ENCODE results near the gene ARHGEF16. TPM values are rescaled to one million over a fixed set of nuclear protein-coding genes. Genes with fewer than 3 reads are reported as not detected.

The ARHGEF16 gene
- total and polyA plus RNA-seq, 8 donors = 14.6 to 149 (median 39.2) TPM

DNA sequence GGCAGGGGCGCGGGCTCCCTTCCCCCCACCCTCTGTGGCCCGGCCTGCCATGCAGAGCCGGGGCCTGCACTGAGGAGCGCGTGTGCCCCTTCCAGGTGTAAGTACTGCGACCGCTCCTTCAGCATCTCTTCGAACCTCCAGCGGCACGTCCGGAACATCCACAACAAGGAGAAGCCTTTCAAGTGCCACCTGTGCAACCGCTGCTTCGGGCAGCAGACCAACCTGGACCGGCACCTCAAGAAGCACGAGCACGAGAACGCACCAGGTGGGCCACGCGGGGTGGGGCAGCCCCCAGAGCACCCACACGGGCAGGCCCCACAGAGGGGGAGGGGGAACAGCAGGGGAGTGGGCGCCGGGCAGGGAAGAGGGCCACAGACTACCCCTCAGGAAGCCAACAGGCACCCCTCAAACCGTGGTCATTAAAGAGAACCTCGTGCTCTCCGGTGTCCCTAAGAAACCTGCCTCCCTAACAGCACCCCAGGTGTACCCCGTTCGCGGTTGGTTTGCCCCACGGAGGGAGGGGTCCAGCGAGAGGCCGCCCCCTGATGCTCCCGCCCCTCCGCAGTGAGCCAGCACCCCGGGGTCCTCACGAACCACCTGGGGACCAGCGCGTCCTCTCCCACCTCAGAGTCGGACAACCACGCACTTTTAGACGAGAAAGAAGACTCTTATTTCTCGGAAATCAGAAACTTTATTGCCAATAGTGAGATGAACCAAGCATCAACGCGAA is 28.8 kb upstream of the ARHGEF16 start:
- TF ChIP-seq POLR2A (IDR thresholded peaks at IDR 0.05) (no peak), POLR2AphosphoS5 (IDR thresholded peaks at IDR 0.05) (no peak), CTCF (IDR thresholded peaks at IDR 0.05) (no peak), EP300 (IDR thresholded peaks at IDR 0.05) (no peak)
- DNase-seq = no peak
- no peak overlapping the region for H3K4me3 ChIP-seq
- intact Hi-C loops (cut with DNase I; ENCODE audit: low total_unique reads) = loop anchor here (5.0 kb wide), 1 partner anchor 413 kb away; no protein-coding TSS in a partner anchor
- H3K4me1 ChIP-seq = peaks cover 38 to 42% (median 41%) of the 10 kb centered on the region in 4 donors
- H3K9me3 ChIP-seq = no peaks in the 10 kb centered on the region
- H3K27ac ChIP-seq = no peak overlapping the region
- peaks cover 8 to 51% (median 35%) of the 10 kb centered on the region in 4 donors for H3K36me3 ChIP-seq
- 92 to 93% (median 93%) methylated on average over 38 to 44 of the region's 44 CpGs for WGBS, 5 donors
- H3K27me3 ChIP-seq = peaks cover 0 to 6% (median 0%) of the 10 kb centered on the region in 3 donors

DNA sequence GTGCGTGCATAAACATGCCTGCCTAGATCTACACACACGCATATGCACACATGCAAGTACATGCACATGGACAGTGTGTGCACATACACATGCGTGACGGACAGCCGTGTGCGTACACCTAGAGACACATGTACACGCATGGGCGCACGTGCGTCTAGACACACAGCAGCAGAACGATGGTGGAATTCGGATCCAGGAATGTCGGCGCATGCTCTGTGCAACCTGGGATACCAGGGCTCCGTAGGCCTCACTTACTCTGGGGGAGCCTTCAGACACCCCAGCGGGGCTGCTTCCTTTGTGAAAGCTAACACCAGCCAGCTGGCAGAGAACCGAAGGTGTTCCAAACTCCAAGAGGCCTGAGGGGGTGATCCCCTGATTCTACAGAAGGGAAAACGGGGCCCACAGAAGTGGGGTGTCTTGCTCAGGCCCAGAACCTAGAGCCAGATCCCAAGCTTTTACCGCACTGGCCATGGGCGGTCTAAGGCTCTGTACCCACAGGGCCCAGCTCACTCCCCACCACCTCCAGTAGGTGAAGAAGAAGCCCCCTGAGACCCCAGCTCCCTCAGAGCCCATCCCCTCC is 27.4 kb upstream of the ARHGEF16 start:
- peaks cover 8 to 65% (median 47%) of the 10 kb centered on the region in 4 donors for H3K36me3 ChIP-seq
- peaks cover 27 to 28% (median 27%) of the 10 kb centered on the region in 4 donors for H3K4me1 ChIP-seq
- H3K27me3 ChIP-seq = peaks cover 0 to 15% (median 0%) of the 10 kb centered on the region in 3 donors
- no peak overlapping the region for H3K27ac ChIP-seq
- TF ChIP-seq POLR2A (IDR thresholded peaks at IDR 0.05) = no peak
- TF ChIP-seq CTCF (IDR thresholded peaks at IDR 0.05) = no peak
- intact Hi-C loops (cut with DNase I; ENCODE audit: low total_unique reads) = loop anchor here (5.0 kb wide), 1 partner anchor 415 kb away; no protein-coding TSS in a partner anchor
- no peaks in the 10 kb centered on the region for H3K9me3 ChIP-seq
- H3K4me3 ChIP-seq = no peak overlapping the region
- DNase-seq = no peak
- 90 to 97% (median 95%) methylated on average over 18 to 20 of the region's 20 CpGs for WGBS, 5 donors

- Histone ChIP-seq H3K4me1 (peaks cover 17 to 19% (median 18%) of the 10 kb centered on the region in 4 donors), H3K27ac (no peak overlapping the region), H3K36me3 (peaks cover 8 to 75% (median 54%) of the 10 kb centered on the region in 4 donors), H3K4me3 (no peak overlapping the region), H3K27me3 (peaks cover 0 to 19% (median 0%) of the 10 kb centered on the region in 3 donors), H3K9me3 (no peaks in the 10 kb centered on the region)
- TF ChIP-seq POLR2A (IDR thresholded peaks at IDR 0.05) (no peak), POLR2AphosphoS5 (IDR thresholded peaks at IDR 0.05) (no peak), CTCF (IDR thresholded peaks at IDR 0.05) (no peak), EP300 (IDR thresholded peaks at IDR 0.05) (no peak)
- no peak for DNase-seq
- intact Hi-C loops (cut with DNase I; ENCODE audit: low total_unique reads) = loop anchor here (5.0 kb wide), 1 partner anchor 416 kb away; no protein-coding TSS in a partner anchor
- 91 to 95% (median 93%) methylated on average over 27 to 43 of the region's 43 CpGs for WGBS, 5 donors
These were observed 26.5 kb upstream of the ARHGEF16 start for GRCh38 chr1:3427711-3428704.

DNA sequence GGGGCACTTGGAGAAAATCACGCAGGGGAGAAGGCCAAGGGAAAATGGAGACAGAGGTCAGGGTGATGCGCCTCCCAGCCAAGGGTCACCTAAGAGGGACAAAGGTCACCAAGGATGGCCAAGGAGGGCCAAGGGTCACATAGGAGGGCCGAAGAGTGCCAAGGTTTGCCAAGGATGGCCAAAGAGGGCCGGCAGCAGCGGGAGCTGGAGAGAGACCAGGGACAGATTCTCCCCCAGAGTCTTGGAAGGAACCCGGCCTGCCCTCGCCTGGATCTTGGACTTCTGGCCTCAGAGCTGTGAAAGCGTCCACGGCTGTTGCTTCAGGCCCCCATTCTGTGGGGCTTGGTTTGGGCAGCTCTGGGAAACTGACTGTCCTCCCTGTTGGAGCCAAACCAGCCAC is 25.6 kb upstream of the ARHGEF16 start:
- Histone ChIP-seq H3K4me1 (peaks cover 10 to 11% (median 10%) of the 10 kb centered on the region in 4 donors), H3K27ac (no peak overlapping the region), H3K36me3 (peaks cover 8 to 81% (median 59%) of the 10 kb centered on the region in 4 donors), H3K9me3 (no peaks in the 10 kb centered on the region), H3K27me3 (peaks cover 0 to 19% (median 0%) of the 10 kb centered on the region in 3 donors), H3K4me3 (no peak overlapping the region)
- no peak for DNase-seq
- intact Hi-C loops (cut with DNase I; ENCODE audit: low total_unique reads) = loop anchor here (5.0 kb wide), 1 partner anchor 417 kb away; no protein-coding TSS in a partner anchor
- no peak for TF ChIP-seq CTCF (IDR thresholded peaks at IDR 0.05)
- no peak for TF ChIP-seq POLR2A (IDR thresholded peaks at IDR 0.05)
- TF ChIP-seq EP300 (IDR thresholded peaks at IDR 0.05) = no peak
- 85 to 87% (median 86%) methylated on average over 9 of the region's 9 CpGs for WGBS, 5 donors
